SW480 (cell line): ENCODE measurements around the gene FMN1.
"Not testable (repeated sequence)": the region's sequence is repeated elsewhere in the genome, so short reads cannot be mapped to it uniquely, and the experiment has no call there.

Experiments
- DNase-seq: peaks from one replicate; pipeline ENCODE4 v3.0.0-alpha.2; 2016; ENCODE audit warnings: low spot score

FMN1 gene

DNA sequence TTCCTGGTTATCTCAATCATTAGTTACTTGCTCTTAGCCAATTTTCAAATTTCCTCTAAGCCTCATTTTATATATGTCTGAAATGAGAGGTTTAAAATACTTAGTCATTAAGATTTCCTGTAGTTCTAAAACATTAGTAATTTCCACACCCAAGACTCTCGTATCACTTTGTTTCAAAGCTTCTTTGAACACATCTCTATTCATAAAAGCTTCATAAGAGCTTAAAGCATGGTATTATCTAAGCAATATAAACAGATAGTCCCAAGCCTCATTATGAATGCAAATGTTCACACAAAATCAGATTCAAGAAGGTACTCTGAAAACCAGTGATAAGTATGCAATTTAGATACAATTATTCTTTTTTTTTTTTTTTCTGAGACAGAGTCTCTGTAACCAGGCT is 217.0 kb downstream of the FMN1 start:
- no peak for DNase-seq

DNA sequence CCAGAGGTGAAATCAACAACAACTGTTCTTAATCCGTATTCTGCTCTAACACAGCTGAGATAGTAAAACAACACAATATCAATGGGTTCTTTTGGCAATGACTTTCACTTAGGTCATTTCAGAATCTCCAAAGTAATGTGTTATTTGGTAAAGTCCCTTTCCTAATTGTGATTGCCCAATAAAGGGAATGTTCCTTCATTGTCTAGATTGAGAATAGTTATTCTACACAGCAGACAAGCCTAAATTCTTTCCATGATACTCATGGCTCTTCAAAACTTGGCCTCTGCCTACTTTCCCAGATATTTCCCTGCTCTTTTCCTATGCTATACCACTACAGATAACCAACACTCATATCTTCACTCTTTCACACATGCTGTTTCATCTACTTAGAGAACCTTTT is 219.8 kb downstream of the FMN1 start:
- no peak for DNase-seq

DNA sequence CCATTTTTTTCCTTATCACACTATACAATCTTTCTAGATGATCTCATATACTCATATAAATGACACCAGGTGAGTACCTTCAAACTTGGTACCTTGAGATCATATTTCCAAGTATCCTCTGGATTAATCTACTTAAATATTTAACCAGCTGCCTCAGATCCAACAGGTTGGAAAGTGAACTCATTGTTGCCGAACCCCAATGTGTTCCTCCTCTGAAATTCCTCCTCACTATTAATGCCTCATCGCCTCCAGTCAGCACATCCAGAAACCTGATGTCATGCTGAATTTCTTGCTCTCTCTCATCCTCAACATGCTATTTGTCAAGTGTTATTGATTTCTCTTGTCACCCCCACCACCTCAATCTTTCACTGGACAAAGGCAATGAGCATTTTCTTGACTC is 221.8 kb downstream of the FMN1 start:
- DNase-seq, result no peak

DNA sequence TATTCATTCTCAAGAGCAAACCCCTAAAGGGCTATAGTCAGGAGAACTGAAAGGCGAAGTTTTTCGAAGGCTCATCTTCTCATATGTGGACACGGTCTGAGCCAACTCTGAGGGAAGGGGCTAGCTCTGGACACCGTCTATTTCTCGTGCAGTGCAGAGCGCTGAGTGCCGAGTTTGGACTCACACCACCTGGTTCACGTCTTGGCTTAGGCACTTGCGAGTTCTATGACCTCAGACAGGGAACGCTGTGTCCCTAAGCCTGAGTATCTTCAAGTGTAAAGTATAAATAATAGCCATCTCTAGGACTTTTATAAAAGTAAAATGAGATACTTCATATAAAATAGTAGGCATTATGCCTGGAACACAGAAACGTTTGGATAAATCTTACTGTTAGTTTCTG is 223.7 kb downstream of the FMN1 start:
- no peak for DNase-seq

DNA sequence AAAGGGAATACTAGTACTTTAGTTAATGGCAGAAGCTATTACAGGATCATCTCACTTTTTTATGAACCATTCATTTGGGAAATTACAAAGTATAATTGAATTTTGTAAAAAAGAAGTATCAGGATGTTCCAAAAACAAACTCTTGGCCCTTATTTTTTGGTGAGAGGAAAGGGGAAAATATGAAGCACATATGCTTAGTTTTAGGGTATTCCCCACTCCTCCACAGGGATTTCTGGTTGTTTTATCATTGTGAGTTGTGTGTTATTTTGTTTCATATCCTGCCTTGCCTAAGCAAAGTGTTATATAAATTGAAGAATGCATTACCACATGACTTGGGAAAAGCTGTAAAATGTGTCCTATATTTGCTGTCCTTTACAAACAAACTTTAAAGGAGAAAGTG is 227.0 kb downstream of the FMN1 start:
- DNase-seq, result no peak

DNA sequence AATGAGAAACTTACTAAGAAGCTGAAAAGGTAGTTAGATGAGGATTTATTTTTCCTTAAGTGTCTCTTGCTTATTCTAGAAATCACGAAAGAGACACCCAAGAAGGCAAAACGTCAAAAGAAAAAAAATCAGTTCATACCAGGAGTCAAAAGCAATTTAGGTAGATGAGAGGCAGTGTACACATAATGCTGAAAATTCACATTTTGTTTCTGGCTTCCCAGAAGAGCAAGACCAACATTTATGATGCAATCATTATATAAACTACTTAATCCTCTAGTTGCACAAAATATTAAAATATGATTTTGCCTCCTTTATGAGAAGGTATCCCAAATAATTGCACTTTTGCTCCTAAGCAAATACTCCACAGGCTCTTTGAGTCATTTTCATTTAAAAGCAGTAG is 228.0 kb downstream of the FMN1 start:
- no peak for DNase-seq

DNA sequence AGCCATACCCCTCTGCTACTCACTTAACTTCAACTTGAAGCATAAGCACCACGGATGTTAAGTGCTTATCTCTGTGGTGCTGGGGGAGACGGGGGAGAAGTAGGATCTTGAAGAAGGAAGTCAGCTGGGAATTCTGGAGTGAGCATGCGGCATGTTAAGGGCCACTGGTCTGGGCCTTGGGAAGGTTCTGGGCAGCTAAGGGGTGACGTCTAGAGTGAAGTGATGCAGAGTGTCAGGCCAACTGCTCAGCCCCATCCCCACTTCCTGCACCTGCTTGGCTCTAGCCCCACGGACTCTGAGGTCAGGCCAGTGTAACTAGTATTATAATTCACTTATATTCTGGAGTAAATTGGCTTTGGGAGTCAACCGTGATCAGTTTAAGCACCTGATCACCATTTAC is 228.6 kb downstream of the FMN1 start:
- no peak for DNase-seq

DNA sequence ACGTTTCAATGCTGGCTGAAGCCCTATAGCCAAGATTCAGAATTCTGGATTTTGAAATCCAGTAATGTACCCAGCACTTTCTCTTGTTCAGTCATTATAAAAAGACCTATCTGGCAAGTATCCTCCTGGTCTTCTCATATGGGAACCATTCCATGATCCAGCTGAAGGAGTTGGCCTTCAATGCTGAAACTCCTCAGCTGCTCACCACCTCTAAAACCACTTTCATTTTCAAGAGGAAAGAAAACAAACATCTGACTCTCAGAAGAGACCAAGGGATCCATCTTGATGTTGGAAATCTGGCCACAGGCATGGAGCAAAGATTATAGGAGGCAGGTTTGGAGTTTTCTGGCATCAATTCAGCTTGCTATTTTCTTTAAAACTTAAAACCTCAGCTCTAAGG is 235.4 kb downstream of the FMN1 start:
- no peak for DNase-seq

DNA sequence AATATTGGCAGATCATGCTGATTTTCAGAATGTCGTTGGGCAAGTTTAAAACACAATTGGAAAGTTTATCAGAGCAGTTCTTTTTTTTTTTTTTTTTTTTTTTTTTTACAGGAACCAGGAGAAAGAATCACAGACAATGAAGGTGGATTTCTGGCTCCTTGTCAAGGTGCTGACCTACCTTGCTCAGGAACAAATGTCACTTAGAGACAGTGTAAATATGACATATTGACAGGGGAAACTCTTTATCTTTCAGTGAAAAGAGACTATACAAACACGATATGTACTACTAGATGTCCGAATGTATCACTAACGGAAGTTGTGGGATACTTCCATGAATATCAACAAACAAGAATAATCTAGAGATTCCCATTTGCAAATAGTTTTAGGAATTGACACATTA is 237.3 kb downstream of the FMN1 start:
- no peak for DNase-seq

DNA sequence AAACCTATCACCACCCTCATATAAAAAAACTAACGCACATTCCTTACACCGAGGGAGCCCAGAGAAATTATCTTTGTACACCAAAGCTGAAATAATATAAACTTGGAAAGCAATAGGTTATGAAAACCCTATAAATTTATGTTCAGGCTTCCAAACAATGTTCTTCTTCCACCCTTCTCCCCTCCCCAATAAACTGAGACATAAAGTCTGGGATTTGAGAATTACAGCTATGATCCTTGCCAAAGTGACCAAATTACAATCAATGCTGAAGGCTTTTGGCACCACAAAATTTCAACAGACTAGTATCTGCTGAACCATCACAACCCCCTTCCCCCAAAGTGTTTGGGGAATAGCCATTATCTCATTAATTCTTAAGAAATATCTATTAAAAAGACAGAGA is 237.8 kb downstream of the FMN1 start:
- no peak for DNase-seq

DNA sequence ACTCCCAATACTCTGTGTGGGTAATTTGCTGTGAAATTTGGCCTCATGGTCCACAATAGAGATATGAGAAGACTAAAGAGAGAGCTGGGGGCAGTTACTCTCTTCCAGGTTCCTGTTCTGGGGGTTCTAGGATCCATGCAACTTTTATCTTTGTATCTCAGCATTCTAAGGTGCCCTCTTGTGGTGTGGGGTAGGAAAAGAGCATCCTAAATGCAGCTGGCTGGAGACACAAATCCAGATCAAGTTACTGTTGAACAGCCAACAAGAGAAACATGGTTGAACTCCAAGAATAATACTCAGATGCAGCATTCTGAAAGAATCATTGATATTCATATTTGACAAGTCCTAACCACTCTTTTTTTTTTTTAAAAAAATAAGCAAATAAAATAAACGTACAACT is 238.5 kb downstream of the FMN1 start:
- peak; percentile 14 for DNase-seq

DNA sequence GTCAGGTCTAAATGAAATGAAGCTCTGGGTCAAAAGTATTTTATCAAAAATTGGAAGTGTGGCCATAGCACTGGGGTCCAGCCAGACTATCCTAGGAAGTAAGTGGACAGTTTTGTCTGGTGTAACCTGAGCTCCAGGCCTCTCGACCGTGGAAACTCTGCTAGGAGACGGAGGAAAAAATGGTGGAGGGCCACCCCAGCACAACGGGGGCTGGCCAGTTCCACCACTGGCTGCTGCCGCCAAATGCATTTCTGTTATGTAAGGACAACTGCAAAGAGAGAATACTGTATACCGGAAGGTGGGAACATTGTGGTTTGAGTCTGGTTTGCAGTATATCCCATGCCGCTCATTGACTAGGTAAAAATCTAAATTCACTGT is 241.0 kb downstream of the FMN1 start:
- DNase-seq, result no peak

DNA sequence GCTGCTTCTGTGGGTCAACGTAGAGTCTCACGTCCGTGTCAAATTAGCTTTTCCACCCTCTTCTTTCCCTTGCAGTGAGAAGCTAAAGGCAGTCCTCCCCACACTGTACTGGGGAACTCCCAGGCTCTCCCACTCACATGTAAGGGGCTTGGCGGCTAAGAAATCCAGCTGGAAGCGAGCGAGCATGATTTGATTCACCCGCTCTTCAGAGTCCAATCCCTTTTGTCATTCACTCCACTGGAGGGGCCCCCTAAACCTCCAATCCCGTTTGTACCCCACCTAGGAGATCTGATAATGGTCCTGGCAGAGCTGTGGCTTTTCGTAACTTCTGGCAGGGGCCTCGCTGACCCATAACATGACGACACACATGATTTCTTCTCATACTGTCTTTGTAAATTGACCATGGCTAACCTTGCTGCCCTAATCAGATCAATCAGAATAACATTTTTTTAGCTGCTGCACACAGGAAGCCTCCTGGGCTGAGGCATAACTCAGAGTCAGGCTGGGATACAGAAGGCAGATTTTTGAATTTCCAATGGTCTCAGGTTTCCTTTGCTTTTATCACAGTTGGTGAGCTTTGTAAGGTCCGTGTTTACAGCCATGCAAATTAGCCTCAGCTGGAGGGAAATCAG is 241.5 kb downstream of the FMN1 start:
- DNase-seq, result no peak

DNA sequence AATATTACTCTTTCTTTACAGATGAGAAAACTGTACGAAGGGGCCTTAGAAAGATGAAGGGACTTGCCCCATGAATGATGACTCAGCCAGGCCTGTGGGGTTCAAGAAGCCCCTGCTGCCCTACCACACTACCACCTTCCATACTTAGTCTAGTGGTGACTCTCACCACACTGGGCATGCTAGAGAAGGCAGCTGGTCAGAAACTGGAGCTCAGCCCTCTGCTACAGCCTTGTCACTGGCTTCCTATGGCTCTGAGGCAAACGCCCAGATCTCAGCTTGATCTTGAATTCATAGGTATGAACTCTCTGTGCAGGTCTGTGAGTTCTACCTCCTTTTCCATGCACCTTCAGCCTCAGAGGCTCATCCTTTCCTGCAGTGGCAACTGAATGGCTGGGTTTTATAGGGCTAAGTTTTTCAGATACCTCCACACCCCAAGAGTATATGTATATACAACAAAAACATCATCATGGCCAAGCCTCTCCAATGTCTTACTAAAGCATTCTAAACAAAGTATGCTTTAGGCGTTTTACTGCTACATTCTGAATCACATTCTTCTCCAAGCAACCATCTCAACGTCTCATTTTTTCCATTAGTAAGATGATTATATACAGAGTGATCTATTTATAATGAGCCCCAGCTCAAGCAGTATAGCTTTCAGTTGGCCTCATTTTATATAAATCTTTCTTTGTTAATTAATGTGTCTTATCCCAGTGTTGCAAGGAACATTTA is 242.6 kb downstream of the FMN1 start:
- no peak for DNase-seq

DNA sequence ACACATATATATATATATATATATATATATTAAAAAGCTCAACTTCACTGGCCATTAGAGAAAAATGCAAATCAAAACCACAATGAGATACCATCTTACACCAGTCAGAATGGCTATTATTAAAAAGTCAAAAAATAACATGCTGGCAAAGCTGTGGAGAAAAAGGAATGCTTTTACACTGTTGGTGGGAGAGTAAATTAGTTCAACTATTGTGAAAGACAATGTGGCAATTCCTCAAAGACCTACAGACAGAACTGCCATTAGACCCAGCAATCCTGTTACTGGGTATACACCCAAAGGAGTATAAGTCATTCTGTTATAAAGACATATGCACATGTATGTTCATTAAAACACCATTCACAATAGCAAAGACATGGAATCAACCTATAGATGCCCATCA is 244.5 kb downstream of the FMN1 start:
- not testable (repeated sequence) for DNase-seq

DNA sequence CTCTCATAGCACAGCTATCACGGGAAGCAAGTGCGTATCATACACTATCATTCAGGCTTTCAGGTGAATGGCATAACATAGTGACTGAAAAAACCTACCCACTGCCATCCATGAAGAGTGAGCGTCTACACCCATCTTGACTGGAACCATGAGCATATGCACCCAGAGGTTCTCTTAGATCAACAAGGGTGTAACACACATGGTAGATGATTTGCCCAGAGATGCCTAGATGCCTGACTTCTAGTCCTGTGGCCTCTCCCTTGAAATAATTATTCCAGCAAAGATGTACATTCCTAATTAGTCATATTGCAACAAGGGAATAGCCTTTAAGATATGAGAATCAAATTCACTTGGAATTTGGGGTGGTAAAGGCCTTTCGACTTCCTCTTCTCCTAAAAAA is 248.3 kb downstream of the FMN1 start:
- no peak for DNase-seq

DNA sequence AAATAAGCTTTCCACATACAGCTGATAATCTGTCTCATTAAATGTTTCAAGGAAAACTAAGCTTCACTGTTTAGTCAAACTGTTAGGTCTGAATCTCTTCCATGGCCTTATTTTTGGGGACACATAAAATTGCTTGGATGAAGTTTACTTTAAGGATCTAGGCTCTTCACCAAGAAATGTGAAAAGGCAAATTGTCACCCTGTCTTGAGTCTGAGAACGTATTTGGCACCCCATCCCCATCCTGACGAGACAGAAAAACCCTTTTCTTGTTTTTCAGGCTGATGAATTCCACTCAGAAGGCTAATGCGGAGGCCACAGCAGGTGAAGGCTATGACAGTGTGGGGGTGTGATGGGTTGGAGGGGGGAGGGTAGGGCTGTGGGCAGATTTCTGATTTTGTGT is 250.1 kb downstream of the FMN1 start:
- DNase-seq, result no peak

DNA sequence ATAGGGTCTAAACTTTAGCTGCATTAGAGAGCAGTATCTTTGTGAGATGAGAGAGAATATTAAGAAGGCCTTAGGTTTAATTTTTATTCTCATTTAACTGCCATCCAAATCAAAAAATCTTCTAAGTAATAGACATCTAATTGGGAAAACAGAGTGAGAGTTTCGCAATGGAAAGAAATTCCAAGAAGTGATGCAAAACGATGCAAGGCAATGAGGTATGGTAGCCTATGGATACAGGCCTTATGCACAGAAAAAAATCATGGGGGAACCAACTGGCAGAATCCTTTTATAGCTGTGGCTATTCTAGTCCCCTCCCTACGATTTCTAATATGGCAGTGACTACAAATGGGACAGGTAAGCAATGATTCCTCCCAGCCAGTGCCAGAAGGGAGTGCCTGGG is 250.8 kb downstream of the FMN1 start:
- no peak for DNase-seq

DNA sequence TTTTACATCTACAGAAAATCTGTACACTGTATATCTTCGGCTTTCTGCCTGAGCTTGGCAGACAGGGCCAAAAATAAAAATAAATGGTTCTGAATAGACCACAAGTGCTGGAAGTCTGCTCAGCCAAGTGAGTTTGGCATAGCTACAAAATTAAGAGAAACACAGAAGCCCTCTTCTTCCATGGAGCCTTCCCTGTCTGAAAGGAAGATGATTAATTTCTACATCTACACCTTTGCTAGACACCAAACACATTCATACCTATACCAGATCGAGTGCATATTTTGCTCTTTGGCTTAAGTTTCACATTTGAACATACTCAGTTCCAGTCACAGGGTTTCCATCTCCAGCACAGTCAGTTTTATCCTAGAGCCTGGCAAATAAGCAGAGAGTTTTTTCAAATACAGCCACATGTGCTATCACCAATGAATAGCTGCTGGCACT is 252.1 kb downstream of the FMN1 start:
- no peak for DNase-seq

DNA sequence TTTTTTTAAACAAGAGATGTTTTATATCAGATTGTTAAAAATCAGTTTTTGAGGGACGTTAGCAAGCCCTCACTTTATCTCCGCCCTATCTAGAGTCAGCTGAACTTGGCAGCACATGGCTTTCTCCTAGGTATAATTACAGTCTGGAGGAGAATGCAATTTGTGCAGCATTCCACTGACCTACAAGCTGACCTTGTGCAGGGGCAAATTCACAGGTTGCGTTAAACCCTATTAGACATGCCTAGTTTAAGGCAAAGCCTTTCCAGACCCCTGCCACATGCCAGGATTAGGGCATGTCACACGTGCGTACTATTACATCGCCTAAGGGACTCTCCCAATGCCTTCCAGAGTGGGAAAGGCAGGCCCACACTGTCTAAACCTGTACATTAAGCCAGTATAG is 252.7 kb downstream of the FMN1 start:
- no peak for DNase-seq

DNA sequence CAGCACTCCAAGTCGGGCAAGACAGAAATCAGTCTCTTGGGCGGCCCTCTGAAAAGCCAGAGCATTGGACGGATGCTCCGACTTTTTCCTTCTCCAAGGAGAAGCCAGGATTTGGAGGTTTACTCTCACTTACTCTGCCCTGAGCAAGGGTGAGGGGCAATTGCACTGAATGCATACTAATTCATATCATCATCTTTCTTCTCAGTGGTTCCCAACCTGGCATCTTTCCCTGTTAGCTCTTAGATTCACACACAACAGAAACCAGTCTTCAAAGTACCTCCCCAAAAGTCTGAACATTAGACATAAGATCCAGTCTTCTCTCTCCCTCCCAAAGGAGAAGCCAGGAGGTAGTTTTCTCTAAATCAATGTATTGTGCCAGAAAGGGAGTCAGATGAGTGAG is 257.5 kb downstream of the FMN1 start:
- no peak for DNase-seq

DNA sequence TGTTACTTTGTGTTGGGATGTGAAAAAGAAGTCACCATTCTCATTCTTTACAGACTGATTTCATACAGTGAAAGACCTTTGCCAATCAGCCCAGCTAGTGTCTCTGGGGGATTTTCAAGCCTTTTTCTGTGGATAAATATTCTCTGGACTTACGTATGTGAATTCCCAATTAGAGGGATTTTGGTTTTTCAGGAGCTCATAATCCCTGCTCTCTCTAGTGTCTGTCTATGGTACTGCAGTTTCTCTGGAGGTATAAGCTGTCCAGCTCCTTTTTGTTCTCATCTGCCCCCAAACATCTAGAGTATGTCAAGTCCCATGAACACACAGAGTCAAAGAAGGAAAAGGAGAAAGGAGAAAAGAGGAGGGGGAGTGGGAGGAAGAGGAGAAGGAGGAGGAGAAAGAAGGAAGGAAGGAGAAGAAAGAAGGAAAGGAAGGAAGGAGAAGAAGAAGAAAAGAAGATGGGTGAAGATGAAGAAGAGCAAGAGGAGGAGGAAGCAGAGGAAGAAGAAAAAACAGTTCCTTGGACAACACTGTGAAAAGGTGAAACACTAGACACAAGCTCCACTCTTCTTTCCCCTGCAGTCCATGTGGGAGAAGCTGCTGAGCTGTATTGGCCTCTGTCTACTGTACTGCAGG is 258.1 kb downstream of the FMN1 start:
- DNase-seq, result no peak

DNA sequence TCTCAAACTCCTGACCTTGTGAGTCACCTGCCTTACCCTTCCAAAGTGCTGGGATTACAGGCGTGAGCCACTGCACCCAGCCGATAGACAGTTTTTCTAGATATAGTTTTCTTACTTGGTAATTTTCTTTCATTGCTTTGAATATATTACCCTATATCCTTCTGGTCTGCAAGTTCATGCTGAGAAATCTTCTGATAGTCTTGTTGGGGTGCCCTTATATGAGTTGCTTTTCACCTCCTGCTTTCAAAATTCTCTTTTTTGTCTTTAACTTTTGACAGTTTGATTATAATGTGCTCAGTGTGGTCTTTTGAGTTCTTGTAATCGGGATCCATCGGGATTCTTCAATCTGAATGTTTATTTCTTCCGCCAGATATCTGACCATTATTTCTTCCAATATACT is 259.4 kb downstream of the FMN1 start:
- no peak for DNase-seq

DNA sequence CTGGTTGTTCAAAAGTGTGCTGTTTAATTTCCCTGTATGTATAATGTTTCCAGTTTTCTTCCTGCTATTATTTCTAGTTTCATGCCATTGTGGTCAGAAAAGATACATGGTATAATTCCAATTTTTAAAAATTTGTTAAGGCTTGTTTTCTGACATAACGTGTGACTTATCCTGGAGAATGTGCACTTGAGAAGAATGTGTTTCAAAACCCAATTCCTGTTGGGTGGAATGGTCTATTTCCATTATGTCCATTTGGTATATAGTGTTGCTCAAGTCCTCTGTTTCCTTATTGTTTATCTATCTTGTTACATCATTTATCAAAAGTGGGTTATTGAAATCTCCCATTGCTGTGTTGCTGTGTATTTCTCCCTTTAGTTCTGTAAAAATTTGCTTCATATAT is 261.3 kb downstream of the FMN1 start:
- DNase-seq, result no peak
